ENCODE results near the gene NOA1.
"Not testable (repeated sequence)": the region's sequence is repeated elsewhere in the genome, so short reads cannot be mapped to it uniquely, and the experiment has no call there.

The NOA1 gene

GRCh38 chr4:56953680-56954520, 23.5 kb downstream of the NOA1 start:
- no peak for DNase-seq

- no peak for DNase-seq
Measured at GRCh38 chr4:56941403-56941802, 36.0 kb downstream of the NOA1 start.

- DNase-seq = no peak
Measured at GRCh38 chr4:56940971-56941370, 36.4 kb downstream of the NOA1 start.

GRCh38 chr4:56940403-56940802, 37.0 kb downstream of the NOA1 start:
- no peak for DNase-seq

- not testable (repeated sequence) for DNase-seq
Measured at GRCh38 chr4:56939826-56940225, 37.6 kb downstream of the NOA1 start.

- DNase-seq = no peak
Measured at GRCh38 chr4:56937262-56937661, 40.1 kb downstream of the NOA1 start.

GRCh38 chr4:56931924-56932323, 45.5 kb downstream of the NOA1 start:
- no peak for DNase-seq

- no peak for DNase-seq
Measured at GRCh38 chr4:56930638-56931037, 46.8 kb downstream of the NOA1 start.

- DNase-seq = no peak
Measured at GRCh38 chr4:56927196-56927595, 50.2 kb downstream of the NOA1 start.

GRCh38 chr4:56914977-56915376, 62.4 kb downstream of the NOA1 start:
- DNase-seq = not testable (repeated sequence)

GRCh38 chr4:56914336-56914735, 63.1 kb downstream of the NOA1 start:
- DNase-seq = no peak

Measured in OCI-M1 (cell line).